Uterus (tissue), 4 donors: Measurements from ENCODE around the gene GALT. TPM values are rescaled to one million over a fixed set of nuclear protein-coding genes. Genes with fewer than 3 reads are reported as not detected.

Experiments
- DNase-seq, 2 donors: peaks; one replicate each; pipeline ENCODE4 v3.0.0-alpha.2; 2019 to 2020
- H3K27ac ChIP-seq, 2 donors: fragments of 200-600 bp; sonication (generic); 1 replicate in 1 of 2; 2 replicates in 1 of 2; pipeline ENCODE4 v1.5.1; 2016 to 2018
- H3K27me3 ChIP-seq, 2 donors: fragments of 200-600 bp; sonication (generic); one replicate each; pipeline ENCODE4 v1.5.1; 2018 to 2019; ENCODE audit warnings: control low read depth in 1 of 2
- H3K36me3 ChIP-seq, 2 donors: fragments of 200-600 bp; sonication (generic); one replicate each; pipeline ENCODE4 v1.5.1; 2019; ENCODE audit warnings: control low read depth in 1 of 2
- H3K4me1 ChIP-seq, 2 donors: fragments of 200-600 bp; sonication (generic); one replicate each; pipeline ENCODE4 v1.5.1; 2018 to 2019; ENCODE audit warnings: control low read depth in 1 of 2
- H3K4me3 ChIP-seq, 2 donors: fragments of 200-600 bp; sonication (generic); 1 replicate in 1 of 2; 2 replicates in 1 of 2; pipeline ENCODE4 v1.5.1; 2018 to 2019; ENCODE audit warnings: mild to moderate bottlenecking in 1 of 2
- H3K9me3 ChIP-seq, 2 donors: fragments of 200-600 bp; sonication (generic); one replicate each; pipeline ENCODE4 v1.5.1; 2019; ENCODE audit warnings: control low read depth in 1 of 2
- CTCF ChIP-seq, 4 experiments: fragments of 200-600 bp in 2 of 4; fragments of 450-650 bp in 2 of 4; sonication (generic) in 2 of 4; IDR thresholded peaks; one replicate each; pipeline ENCODE4 v1.5.1; 2016 to 2019; ENCODE audit warnings: antibody characterized with exemption in 4 of 4, mild to moderate bottlenecking in 2 of 4, moderate library complexity in 1 of 4
- POLR2A ChIP-seq, 2 donors: fragments of 450-650 bp; IDR thresholded peaks; one replicate each; pipeline ENCODE4 v1.6.1; 2016; ENCODE audit warnings: antibody characterized with exemption in 2 of 2, mild to moderate bottlenecking in 1 of 2, moderate library complexity in 1 of 2
- intact Hi-C: fragments of 100-400 bp; cut with DNase I; formaldehyde crosslinking; loops from one replicate; pipeline ENCODE4 v1.15.1; 2023; ENCODE audit warnings: low total_unique reads
- total RNA-seq, 4 donors: library from RNA; depleted of rRNA in 3 of 4; stranded (reverse); fragments of >200 nt in 3 of 4; gene quantifications; one replicate each; pipeline versions ENCODE4 v1.1.0 to v1.2.4, GENCODE V29; 2014 to 2023
- donor health status: DM: yes; HTN: yes; CAD: no.

The GALT gene
- total RNA-seq, 4 donors from 2014 or later = 4.4 to 82.9 (median 50.7) TPM

DNA sequence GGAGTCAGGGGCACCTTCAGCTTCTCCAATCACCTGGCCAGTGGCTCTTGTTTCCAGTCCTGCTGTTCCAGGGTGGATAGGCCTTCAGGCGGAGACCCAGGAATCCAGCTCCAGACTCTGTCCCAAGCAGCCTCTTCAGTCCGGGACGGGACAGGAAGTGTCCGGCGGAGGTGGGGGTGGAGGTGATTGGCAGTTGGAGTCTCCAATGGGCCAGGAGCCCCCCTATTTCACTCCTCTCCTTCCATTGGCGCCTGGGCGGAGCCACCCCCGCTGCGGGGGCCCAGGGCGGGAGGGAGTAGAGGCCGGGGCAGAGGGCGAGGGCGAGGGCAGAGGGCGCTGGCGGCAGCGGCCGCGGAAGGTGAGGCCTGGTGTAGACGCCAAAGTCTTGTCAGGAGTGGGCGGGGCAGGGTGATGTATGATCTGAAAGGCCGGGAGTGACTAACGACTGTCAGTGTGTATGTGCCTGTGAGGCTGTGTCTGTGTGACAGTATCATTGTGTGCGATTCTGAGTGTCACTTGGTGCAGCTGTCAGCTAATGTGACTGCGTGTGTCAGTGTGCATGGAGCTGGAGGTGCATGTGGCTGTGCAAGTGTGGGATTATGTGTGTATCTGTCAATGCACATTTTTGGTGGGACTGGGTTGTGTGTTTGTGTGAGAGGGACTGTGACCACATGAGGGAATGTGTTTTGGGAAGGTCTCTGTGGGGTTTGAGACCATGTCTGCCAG is 5.6 kb downstream of the GALT start, which contains the start of gene IL11RA:
TSS of gene IL11RA (plus strand) at position 310 of the 726 bp plus-strand sequence. CDS start 3,033 bp downstream, outside the sequence.
- Histone ChIP-seq H3K27ac (peak within 1 kb of the TSS; percentile 77 to 81), H3K4me3 (peak within 1 kb of the TSS; percentile 22 to 43), H3K27me3 (no peaks in the 10 kb centered on the region), H3K4me1 (peaks cover 0 to 38% of the 10 kb centered on the region in 2 donors), H3K9me3 (no peaks in the 10 kb centered on the region), H3K36me3 (no peaks in the 10 kb centered on the region)
- TF ChIP-seq POLR2A (IDR thresholded peaks at IDR 0.05) = peak in 1 of 2 donors; percentile 40
- no peak for TF ChIP-seq CTCF (IDR thresholded peaks at IDR 0.05)
- intact Hi-C loops = no loop called here
- peak; percentile 91 to 94 for DNase-seq

GRCh38 chr9:34652602-34653000 is 6.1 kb downstream of the GALT start:
- TF ChIP-seq CTCF (IDR thresholded peaks at IDR 0.05) (no peak), POLR2A (IDR thresholded peaks at IDR 0.05) (no peak)
- no peak for DNase-seq
- Histone ChIP-seq H3K27ac (peak overlapping the region; percentile 77 to 81), H3K4me1 (peaks cover 0 to 38% of the 10 kb centered on the region in 2 donors), H3K9me3 (no peaks in the 10 kb centered on the region), H3K36me3 (no peaks in the 10 kb centered on the region), H3K4me3 (peak overlapping the region; percentile 22 to 43), H3K27me3 (no peaks in the 10 kb centered on the region)
- intact Hi-C loops = no loop called here

GRCh38 chr9:34653151-34654072 is 6.9 kb downstream of the GALT start:
- H3K4me3 ChIP-seq = no peak overlapping the region
- no peaks in the 10 kb centered on the region for H3K9me3 ChIP-seq
- TF ChIP-seq POLR2A (IDR thresholded peaks at IDR 0.05) = no peak
- no peak for TF ChIP-seq CTCF (IDR thresholded peaks at IDR 0.05)
- H3K36me3 ChIP-seq = no peaks in the 10 kb centered on the region
- DNase-seq = peak; percentile 63 to 74
- no peaks in the 10 kb centered on the region for H3K27me3 ChIP-seq
- H3K27ac ChIP-seq = peak overlapping the region; percentile 77 to 81
- intact Hi-C loops = no loop called here
- H3K4me1 ChIP-seq = peaks cover 0 to 38% of the 10 kb centered on the region in 2 donors

DNA sequence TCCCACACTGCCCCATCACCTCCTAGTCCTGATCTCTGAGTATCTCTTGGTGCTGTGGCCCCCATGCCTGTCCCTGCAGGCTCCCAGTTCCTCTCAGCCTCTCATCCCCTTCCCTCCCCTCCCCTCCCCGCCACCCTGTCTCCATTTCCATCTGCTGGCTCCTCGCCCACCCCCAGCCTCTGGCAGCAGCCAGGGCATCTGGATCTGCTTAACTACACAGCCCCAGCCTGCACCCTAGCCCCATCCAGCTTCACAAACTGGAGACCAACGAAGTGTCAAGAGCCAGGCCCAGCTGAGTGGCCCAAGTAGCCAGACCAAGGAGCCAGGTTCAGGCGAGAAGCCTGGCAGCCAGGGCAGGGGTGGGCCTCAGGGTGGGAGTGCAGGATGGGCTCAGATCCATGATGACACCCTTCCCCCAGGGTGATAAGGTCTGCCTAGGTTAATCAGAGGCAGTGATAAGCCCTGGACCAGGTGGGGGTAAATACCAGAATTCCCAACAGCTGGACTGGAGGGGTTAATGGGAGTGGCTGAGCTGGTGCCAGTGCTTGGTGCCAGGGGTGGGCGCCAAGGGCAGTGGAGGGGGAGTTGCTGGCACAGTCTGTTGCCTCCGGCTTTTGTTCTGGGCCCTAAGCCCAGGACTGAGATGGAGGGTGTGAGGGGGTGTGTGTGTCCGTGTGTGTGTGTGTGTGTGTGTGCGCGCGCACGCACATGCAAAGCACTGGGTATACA is 8.0 kb downstream of the GALT start:
- H3K4me1 ChIP-seq = peaks cover 0 to 38% of the 10 kb centered on the region in 2 donors
- DNase-seq = peak; percentile 87
- H3K27ac ChIP-seq = peak overlapping the region; percentile 77 to 81
- no peaks in the 10 kb centered on the region for H3K9me3 ChIP-seq
- H3K4me3 ChIP-seq = no peak overlapping the region
- intact Hi-C loops = no loop called here
- no peaks in the 10 kb centered on the region for H3K27me3 ChIP-seq
- no peaks in the 10 kb centered on the region for H3K36me3 ChIP-seq
- no peak for TF ChIP-seq POLR2A (IDR thresholded peaks at IDR 0.05)
- TF ChIP-seq CTCF (IDR thresholded peaks at IDR 0.05) = peak in 1 of 4 experiments; percentile 5
